Mesothelial cell of epicardium (in vitro differentiated cells): ENCODE measurements around the gene CCT5. TPM values are rescaled to one million over a fixed set of nuclear protein-coding genes. Genes with fewer than 3 reads are reported as not detected.
"Not testable (repeated sequence)": the region's sequence is repeated elsewhere in the genome, so short reads cannot be mapped to it uniquely, and the experiment has no call there.

Experiments
- DNase-seq, 2 experiments: peaks; one replicate each; pipeline ENCODE4 v3.0.0; 2021; ENCODE audit warnings: low spot score in 2 of 2; ENCODE audit not compliant: unreplicated experiment in 2 of 2
- H3K27ac Mint-ChIP-seq: 2 replicates; pipeline ENCODE4 v1.8.0; 2021; ENCODE audit warnings: mixed read lengths
- H3K27me3 Mint-ChIP-seq: 2 replicates; pipeline ENCODE4 v1.8.0; 2021; ENCODE audit warnings: low read depth, mixed read lengths
- H3K36me3 Mint-ChIP-seq: 2 replicates; pipeline ENCODE4 v1.8.0; 2021; ENCODE audit warnings: mixed read lengths
- H3K4me1 Mint-ChIP-seq: 2 replicates; pipeline ENCODE4 v1.8.0; 2021; ENCODE audit warnings: mixed read lengths
- H3K4me3 Mint-ChIP-seq: 2 replicates; pipeline ENCODE4 v1.8.0; 2021; ENCODE audit warnings: mild to moderate bottlenecking, moderate library complexity, mixed read lengths
- H3K9me3 Mint-ChIP-seq: 2 replicates; pipeline ENCODE4 v1.8.0; 2021; ENCODE audit warnings: mixed read lengths
- CTCF ChIP-seq: fragments of 200-600 bp; sonication (generic); IDR thresholded peaks from one replicate; pipeline ENCODE4 v1.5.0; 2021; ENCODE audit warnings: antibody characterized with exemption; ENCODE audit not compliant: unreplicated experiment
- total RNA-seq: library from RNA; stranded (reverse); gene quantifications from 3 replicates; pipeline ENCODE4 v1.2.1, GENCODE V29; 2021

CCT5 gene
- total RNA-seq, 1 donor from 2014 or later, result 141 TPM

GRCh38 chr5:10233011-10233410 is 17.1 kb upstream of the CCT5 start:
- H3K27ac Mint-ChIP-seq, result no peak overlapping the region

GRCh38 chr5:10233505-10233904 is 16.6 kb upstream of the CCT5 start:
- H3K4me1 Mint-ChIP-seq, result peaks cover 5% of the 10 kb centered on the region
- H3K9me3 Mint-ChIP-seq, result no peaks in the 10 kb centered on the region
- no peak overlapping the region for H3K27ac Mint-ChIP-seq
- H3K36me3 Mint-ChIP-seq, result peaks cover 8% of the 10 kb centered on the region
- no peak for TF ChIP-seq CTCF
- H3K4me3 Mint-ChIP-seq, result no peak overlapping the region
- no peaks in the 10 kb centered on the region for H3K27me3 Mint-ChIP-seq
- peak; percentile 34 to 55 for DNase-seq

More at GRCh38 chr5:10233011-10233410, 17.1 kb upstream of the CCT5 start:
- no peak for DNase-seq
- H3K36me3 Mint-ChIP-seq, result peaks cover 8% of the 10 kb centered on the region
- no peaks in the 10 kb centered on the region for H3K9me3 Mint-ChIP-seq
- no peak overlapping the region for H3K4me3 Mint-ChIP-seq
- TF ChIP-seq CTCF, result no peak
- H3K4me1 Mint-ChIP-seq, result peaks cover 5% of the 10 kb centered on the region
- H3K27me3 Mint-ChIP-seq, result no peaks in the 10 kb centered on the region

GRCh38 chr5:10235350-10235749 is 14.7 kb upstream of the CCT5 start:
- DNase-seq, result no peak
- H3K4me1 Mint-ChIP-seq, result peaks cover 5% of the 10 kb centered on the region
- no peak overlapping the region for H3K4me3 Mint-ChIP-seq
- peaks cover 12% of the 10 kb centered on the region for H3K36me3 Mint-ChIP-seq
- no peaks in the 10 kb centered on the region for H3K9me3 Mint-ChIP-seq
- TF ChIP-seq CTCF, result no peak
- no peaks in the 10 kb centered on the region for H3K27me3 Mint-ChIP-seq
- peak overlapping the region; percentile 25 for H3K27ac Mint-ChIP-seq

- no peak overlapping the region for H3K4me3 Mint-ChIP-seq
- no peak for TF ChIP-seq CTCF
- no peak overlapping the region for H3K27ac Mint-ChIP-seq
- H3K27me3 Mint-ChIP-seq, result no peaks in the 10 kb centered on the region
- peaks cover 16% of the 10 kb centered on the region for H3K36me3 Mint-ChIP-seq
- peaks cover 7% of the 10 kb centered on the region for H3K4me1 Mint-ChIP-seq
- H3K9me3 Mint-ChIP-seq, result peaks cover 8% of the 10 kb centered on the region
- no peak for DNase-seq
Measured at GRCh38 chr5:10243660-10244240, 6.3 kb upstream of the CCT5 start.

GRCh38 chr5:10244342-10244944 is 5.6 kb upstream of the CCT5 start:
- H3K27ac Mint-ChIP-seq, result no peak overlapping the region
- H3K9me3 Mint-ChIP-seq, result peaks cover 8% of the 10 kb centered on the region
- no peak overlapping the region for H3K4me3 Mint-ChIP-seq
- TF ChIP-seq CTCF, result no peak
- peaks cover 12% of the 10 kb centered on the region for H3K4me1 Mint-ChIP-seq
- no peak for DNase-seq
- peaks cover 13% of the 10 kb centered on the region for H3K36me3 Mint-ChIP-seq
- no peaks in the 10 kb centered on the region for H3K27me3 Mint-ChIP-seq

GRCh38 chr5:10246761-10247160 is 3.3 kb upstream of the CCT5 start:
- H3K36me3 Mint-ChIP-seq, result peaks cover 13% of the 10 kb centered on the region

GRCh38 chr5:10247217-10247616 is 2.9 kb upstream of the CCT5 start:
- peaks cover 26% of the 10 kb centered on the region for H3K4me1 Mint-ChIP-seq
- not testable (repeated sequence) for H3K27ac Mint-ChIP-seq, H3K27me3 Mint-ChIP-seq, DNase-seq, H3K4me3 Mint-ChIP-seq, H3K9me3 Mint-ChIP-seq
- peaks cover 12% of the 10 kb centered on the region for H3K36me3 Mint-ChIP-seq

More at GRCh38 chr5:10246761-10247160, 3.3 kb upstream of the CCT5 start:
- no peak for DNase-seq
- Mint-ChIP-seq H3K4me3 (no peak overlapping the region), H3K27ac (no peak overlapping the region), H3K9me3 (peaks cover 8% of the 10 kb centered on the region), H3K4me1 (peaks cover 21% of the 10 kb centered on the region), H3K27me3 (no peaks in the 10 kb centered on the region)
- no peak for TF ChIP-seq CTCF
